Epithelial cell of proximal tubule (primary cell): Measurements from ENCODE around the gene RHO. TPM values are rescaled to one million over a fixed set of nuclear protein-coding genes. Genes with fewer than 3 reads are reported as not detected.
"Not testable (repeated sequence)": the region's sequence is repeated elsewhere in the genome, so short reads cannot be mapped to it uniquely, and the experiment has no call there.

ENCODE experiments used
- DNase-seq: peaks from one replicate; pipeline ENCODE4 v3.0.0-alpha.2; 2011; ENCODE audit warnings: low read depth
- H3K4me3 ChIP-seq: 2 replicates; pipeline ENCODE4 v1.5.1; 2011; ENCODE audit warnings: low read depth, mild to moderate bottlenecking, low read length
- CTCF ChIP-seq: conservative IDR thresholded peaks from 2 replicates; pipeline ENCODE4 v1.5.1; 2012; ENCODE audit warnings: low read depth, mild to moderate bottlenecking, low read length
- total RNA-seq: library from RNA; depleted of rRNA; stranded (reverse); fragments of >200 nt; gene quantifications from 2 replicates; pipeline ENCODE4 v1.2.3, GENCODE V29; 2015

Gene RHO
- total RNA-seq, 1 donor from 2014 or later, result not detected

GRCh38 chr3:129505341-129505740 lies 23.1 kb upstream of the RHO start:
- TF ChIP-seq CTCF, result no peak
- no peak overlapping the region for H3K4me3 ChIP-seq
- no peak for DNase-seq

GRCh38 chr3:129506231-129506742 lies 22.2 kb upstream of the RHO start:
- H3K4me3 ChIP-seq, result no peak overlapping the region
- DNase-seq, result no peak
- no peak for TF ChIP-seq CTCF

GRCh38 chr3:129507181-129507831 lies 21.1 kb upstream of the RHO start:
- no peak overlapping the region for H3K4me3 ChIP-seq
- TF ChIP-seq CTCF, result no peak
- no peak for DNase-seq

- DNase-seq, result no peak
- no peak overlapping the region for H3K4me3 ChIP-seq
- TF ChIP-seq CTCF, result no peak
These were observed 15.8 kb upstream of the RHO start for GRCh38 chr3:129512595-129512994.

- no peak for TF ChIP-seq CTCF
- H3K4me3 ChIP-seq, result no peak overlapping the region
- no peak for DNase-seq
These were observed 14.7 kb upstream of the RHO start for GRCh38 chr3:129513705-129514104.

GRCh38 chr3:129514110-129514509 lies 14.3 kb upstream of the RHO start:
- DNase-seq, result no peak
- TF ChIP-seq CTCF, result no peak
- H3K4me3 ChIP-seq, result no peak overlapping the region

- TF ChIP-seq CTCF, result no peak
- DNase-seq, result no peak
- no peak overlapping the region for H3K4me3 ChIP-seq
These were observed 13.9 kb upstream of the RHO start for GRCh38 chr3:129514563-129514962.

- DNase-seq, H3K4me3 ChIP-seq: not testable (repeated sequence)
These were observed 13.2 kb upstream of the RHO start for GRCh38 chr3:129515108-129515820.

- DNase-seq, H3K4me3 ChIP-seq: not testable (repeated sequence)
These were observed 12.5 kb upstream of the RHO start for GRCh38 chr3:129515821-129516432.
